Hematopoietic multipotent progenitor cell treated with erythropoietin and hydrocortisone succinate and interleukin-3 and kit ligand, for 15 days (in vitro differentiated cells): ENCODE data around the gene PRAMEF15.
"Not testable (repeated sequence)": the region's sequence is repeated elsewhere in the genome, so short reads cannot be mapped to it uniquely, and the experiment has no call there.

Experiments
- DNase-seq: peaks from one replicate; pipeline ENCODE4 v3.0.0-alpha.2; 2015; ENCODE audit warnings: low spot score

The PRAMEF15 gene

GRCh38 chr1:13315281-13315680, at the start of gene PRAMEF15:
TSS of gene PRAMEF15 (plus strand) at chr1:13315581. CDS start at chr1:13318408, 2,827 bp downstream.
- not testable (repeated sequence) for DNase-seq

DNA sequence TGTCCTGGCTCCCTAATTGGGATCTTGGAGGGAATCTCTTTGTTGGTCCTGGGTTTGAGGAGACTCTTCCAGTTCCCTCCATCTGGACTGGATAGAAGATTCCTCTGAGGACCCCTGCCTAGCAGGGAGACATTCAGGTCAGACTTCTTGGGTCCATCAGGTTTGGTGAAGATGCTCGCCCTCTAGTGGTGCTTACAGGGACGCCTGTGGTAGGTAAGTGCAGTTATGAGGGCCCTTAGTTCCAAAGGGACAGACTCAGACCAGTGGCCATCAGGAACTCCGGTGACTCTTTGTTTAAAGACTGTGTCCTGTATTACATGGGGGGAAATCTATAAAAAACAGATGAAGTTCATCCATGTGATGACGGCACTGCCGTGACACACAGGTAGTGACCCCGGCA, 38.4 kb upstream of the PRAMEF15 start:
- DNase-seq: not testable (repeated sequence)

DNA sequence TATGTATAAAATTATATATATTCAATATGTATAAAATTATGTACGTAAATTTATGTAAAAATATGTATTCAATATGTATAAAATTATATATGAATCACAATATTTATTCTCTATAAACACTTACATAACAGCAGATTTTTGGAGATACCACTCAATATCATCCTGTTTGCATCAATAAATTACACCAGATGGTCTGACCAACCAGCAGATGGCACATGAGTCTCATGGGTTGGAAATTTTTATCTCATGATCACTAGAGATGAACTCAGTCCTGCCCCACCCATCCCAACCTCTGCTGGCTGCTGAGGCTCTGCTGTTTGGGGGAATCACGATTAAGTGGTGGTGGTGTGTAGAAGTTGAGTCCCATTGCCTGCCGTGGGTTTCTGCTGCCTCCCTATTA, 35.8 kb upstream of the PRAMEF15 start:
- DNase-seq: not testable (repeated sequence)

- DNase-seq: not testable (repeated sequence)
Observed at GRCh38 chr1:13285037-13285436, 30.3 kb upstream of the PRAMEF15 start, which contains the start of gene PRAMEF8. TSS of gene PRAMEF8 (minus strand) at chr1:13285137. CDS start at chr1:13284091, 1,046 bp downstream.

DNA sequence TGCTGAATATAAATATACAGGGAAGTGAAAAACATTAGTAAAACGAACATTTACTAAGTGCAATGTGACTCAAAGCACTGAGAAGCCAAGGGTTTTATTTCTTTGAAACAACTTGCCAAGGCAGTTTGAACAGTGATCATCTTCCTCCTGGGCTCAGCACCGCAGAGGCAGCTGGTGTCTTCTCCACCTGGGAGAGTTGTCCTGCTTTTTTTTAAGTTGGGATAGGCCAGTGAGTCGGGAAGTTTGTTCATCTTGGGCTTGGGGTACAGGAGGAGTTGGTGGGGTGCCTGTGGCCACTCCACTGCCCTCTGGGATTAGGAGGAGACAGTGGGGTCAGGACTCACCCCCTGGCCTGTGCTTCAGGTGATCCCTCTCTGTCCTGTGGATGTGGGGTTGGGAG, 26.4 kb upstream of the PRAMEF15 start:
- not testable (repeated sequence) for DNase-seq

DNA sequence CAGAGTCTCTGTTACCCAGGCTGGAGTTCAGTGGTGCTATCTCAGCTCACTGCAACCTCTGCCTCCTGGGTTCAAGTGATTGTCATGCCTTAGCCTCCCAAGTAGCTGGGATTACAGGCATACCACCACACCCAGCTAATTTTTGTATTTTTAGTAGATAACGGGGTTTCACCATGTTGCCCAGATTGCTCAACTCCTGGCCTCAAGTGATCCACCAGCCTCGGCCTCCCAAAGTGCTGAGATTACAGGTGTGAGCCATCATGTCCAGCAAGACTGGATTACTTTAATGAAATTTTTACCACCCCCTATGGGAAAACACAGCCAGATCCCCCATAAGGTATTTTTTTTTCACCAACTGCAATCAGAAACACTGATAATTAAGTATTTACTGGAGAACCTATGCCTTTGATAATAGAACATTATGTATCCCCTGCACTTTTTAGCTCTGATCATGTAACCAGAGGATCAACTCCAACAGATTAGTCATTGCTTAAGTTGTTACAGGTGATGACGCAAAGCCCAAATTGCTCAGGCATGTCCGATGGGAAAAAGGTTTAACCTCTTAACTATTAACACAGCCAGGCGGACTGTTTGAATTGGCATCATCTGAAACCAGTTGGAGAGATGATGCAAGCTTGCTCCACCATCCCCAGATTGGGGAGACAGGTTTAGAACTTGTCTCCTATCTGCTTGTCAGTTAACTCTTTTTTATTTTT, 18.0 kb upstream of the PRAMEF15 start:
- DNase-seq: not testable (repeated sequence)

DNA sequence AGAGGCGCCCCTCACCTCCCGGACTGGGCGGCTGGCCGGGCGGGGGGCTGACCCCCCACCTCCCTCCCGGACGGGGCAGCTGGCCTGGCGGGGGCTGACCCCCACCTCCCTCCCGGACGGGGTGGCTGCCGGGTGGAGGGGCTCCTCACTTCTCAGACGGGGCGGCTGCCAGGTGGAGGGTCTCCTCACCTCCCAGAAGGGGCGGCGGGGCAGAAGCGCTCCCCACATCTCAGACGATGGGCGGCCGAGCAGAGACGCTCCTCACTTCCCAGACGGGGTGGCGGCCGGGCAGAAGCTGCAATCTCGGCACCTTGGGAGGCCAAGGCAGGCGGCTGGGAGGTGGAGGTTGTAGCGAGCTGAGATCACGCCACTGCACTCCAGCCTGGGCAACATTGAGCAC, 16.7 kb upstream of the PRAMEF15 start:
- DNase-seq: not testable (repeated sequence)

DNA sequence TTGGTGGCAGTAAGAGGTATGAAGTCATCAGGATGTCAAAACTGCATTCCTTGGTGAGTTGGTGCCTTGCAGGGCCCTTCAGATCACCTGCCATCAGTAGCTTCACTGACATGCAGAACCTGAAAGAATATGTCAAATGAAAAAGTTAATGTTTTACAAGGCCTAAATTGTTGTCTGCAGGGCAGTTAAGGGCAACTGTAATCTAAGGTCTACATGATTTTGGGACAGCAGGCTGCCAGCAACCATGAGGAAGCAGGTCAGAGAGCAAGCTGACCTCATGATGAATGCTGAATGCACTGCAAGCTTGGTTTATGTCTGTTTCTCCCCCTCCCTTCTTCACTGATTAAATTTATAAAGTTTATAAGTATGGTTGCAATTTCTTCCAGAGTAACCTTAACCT, 13.2 kb upstream of the PRAMEF15 start:
- DNase-seq: not testable (repeated sequence)

- not testable (repeated sequence) for DNase-seq
Observed at GRCh38 chr1:13303239-13303638, 12.1 kb upstream of the PRAMEF15 start, which contains the start of gene PRAMEF33. TSS of gene PRAMEF33 (plus strand) at chr1:13303539. CDS start at chr1:13305955, 2,416 bp downstream.

DNA sequence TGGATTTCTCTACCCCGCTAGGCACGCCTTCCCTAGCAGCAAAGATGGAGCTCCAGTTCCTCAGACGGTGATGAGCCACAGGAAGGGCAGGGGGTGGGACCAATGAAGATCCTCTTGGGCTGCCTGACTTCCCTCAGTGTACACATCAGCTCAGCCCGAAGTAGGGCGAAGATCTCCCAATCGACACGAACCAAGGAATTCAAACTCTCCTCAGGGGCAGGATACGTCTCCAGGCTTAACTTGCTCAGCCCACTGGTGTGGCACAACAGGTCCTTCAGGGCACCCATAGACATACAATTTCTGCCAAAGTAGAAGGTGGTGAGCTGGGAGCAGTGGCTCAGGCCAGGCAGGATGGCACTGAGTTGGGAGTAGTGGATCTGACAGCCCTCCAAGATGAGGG, 27.1 kb downstream of the PRAMEF15 start:
- DNase-seq: not testable (repeated sequence)

DNA sequence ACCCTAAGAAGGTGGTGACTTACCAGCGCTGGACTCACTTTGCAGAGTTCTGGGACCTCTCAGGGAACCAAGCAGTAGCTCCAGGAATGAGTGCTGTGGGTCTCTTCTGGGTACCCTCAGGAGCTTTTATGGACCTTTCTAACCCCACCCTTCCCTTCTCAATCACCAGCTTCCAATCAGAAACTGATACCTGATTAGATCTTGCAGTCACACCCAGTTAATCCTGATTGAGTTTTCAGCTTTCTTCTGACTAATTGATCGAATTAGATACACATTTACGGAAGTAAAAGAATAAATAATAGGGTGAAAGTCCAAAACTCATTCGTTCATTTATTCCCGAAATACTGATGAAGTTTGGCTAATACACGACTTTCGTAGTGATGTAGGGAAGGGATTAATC, 31.7 kb downstream of the PRAMEF15 start, which contains the start of gene PRAMEF14:
PRAMEF14 (minus strand) TSS at position 101 of the 400 bp plus-strand sequence. CDS start 1,820 bp downstream, outside the sequence.
- not testable (repeated sequence) for DNase-seq

- not testable (repeated sequence) for DNase-seq
Observed at GRCh38 chr1:13353476-13353875, 38.1 kb downstream of the PRAMEF15 start.

GRCh38 chr1:13354475-13354874, 39.1 kb downstream of the PRAMEF15 start:
- not testable (repeated sequence) for DNase-seq

DNA sequence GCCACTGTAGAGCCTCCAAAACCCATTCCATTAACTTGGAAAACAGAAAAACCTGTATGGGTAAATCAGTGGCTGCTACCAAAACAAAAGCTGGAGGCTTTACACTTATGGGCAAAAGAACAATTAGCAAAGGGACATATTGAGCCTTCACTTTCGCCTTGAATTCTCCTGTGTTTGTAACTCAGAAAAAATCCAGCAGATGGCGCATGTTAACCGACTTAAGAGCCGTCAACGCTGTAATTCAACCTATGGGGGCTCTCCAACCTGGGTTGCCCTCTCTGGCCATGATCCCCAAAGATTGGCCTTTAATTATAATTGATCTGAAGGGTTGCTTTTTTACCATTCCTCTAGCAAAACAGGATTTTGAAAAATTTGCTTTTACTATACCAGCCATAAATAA, 41.4 kb downstream of the PRAMEF15 start:
- DNase-seq: peak; percentile 24

- not testable (repeated sequence) for DNase-seq
Observed at GRCh38 chr1:13362364-13362763, 47.0 kb downstream of the PRAMEF15 start.

DNA sequence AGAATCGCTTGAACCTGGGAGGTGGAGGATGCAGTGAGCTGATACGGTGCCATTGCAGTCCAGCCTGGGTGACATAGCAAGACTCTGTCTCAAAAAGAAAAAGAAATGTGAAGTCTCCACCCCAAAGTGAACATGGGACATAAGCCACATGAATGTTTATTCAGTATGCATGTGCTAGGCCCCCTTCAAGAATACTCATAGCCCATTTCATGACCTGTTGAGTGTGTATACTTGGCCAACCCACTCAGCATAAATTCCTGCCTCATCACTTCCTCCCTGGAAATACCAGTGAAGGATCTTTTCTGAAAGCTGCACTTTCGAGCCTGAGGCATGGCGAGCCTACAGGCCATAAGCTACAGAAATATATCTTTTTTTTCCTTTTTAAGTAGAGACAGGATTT, 49.5 kb downstream of the PRAMEF15 start:
- not testable (repeated sequence) for DNase-seq

DNA sequence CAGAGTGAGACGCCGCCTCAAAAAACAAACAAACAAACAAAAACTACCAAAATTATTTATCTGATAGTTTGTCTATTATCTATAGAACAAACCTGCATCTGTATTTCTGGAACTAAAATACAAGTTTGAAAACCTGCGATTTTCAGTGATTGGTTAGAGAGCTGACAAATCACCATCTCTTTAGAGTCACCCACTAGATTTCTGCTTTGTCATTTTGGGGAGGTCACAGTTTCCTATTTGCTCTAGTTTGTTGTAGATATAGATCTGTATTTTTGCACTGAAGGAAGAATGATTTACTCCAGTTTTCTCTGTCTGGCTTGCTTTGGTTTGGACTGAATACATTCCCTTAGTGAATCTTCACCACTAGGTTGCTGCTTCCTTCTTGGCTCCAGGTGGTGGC, 51.2 kb downstream of the PRAMEF15 start:
- not testable (repeated sequence) for DNase-seq

DNA sequence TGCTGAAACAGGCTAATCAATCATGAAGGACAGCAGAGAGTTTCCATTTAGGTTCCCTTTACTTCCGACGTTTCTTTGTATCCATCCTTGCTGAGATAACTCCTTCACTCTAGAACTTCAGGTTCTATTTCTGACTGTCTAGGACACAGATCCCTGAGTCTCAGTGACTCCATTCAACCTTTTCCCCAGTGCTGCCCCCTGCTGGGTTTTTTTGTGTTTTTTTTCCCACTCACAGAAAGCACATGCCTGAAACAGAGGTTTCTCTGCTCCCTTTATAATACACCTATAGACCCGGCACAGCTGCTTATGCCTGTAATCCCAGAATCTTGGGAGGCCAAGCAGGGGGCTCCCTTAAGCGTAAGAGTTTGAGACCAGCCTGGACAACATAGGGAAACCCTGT, 53.2 kb downstream of the PRAMEF15 start:
- not testable (repeated sequence) for DNase-seq
